CD4-positive, alpha-beta T cell (primary cell): ENCODE measurements around the gene AKAP5. TPM values are rescaled to one million over a fixed set of nuclear protein-coding genes. Genes with fewer than 3 reads are reported as not detected.

Source experiments
- ATAC-seq: fragments of 200-7000 bp; cut with Tn5 transposase; one replicate; pipeline ENCODE4 v1.10.0; 2022; ENCODE audit warnings: mild to moderate bottlenecking; ENCODE audit not compliant: poor library complexity
- CTCF ChIA-PET: fragments of 350-600 bp; sonication (Branson Sonifier 250); formaldehyde crosslinking; loops from one replicate; lab custom pipeline; 2021; ENCODE audit warnings: antibody characterized with exemption, inconsistent platforms; lab: Charles Lee
- POLR2A ChIA-PET: fragments of 350-600 bp; sonication (Branson Sonifier 250); formaldehyde crosslinking; loops from one replicate; lab custom pipeline; 2021; ENCODE audit warnings: antibody characterized with exemption, inconsistent platforms; lab: Charles Lee
- DNase-seq, 14 experiments: peaks; one replicate each; pipeline ENCODE4 v3.0.0-alpha.2; 2013 to 2020; ENCODE audit warnings: mixed read lengths in 2 of 14
- H3K27ac ChIP-seq, 2 donors: one replicate each; pipeline versions ENCODE4 v1.5.1 to v1.7.0; 2013; ENCODE audit warnings: low read length in 2 of 2, low read depth in 1 of 2, mild to moderate bottlenecking in 1 of 2
- H3K27me3 ChIP-seq, 2 experiments: 1 replicate in 1 of 2; 2 replicates in 1 of 2; pipeline versions ENCODE4 v1.6.1 to v1.7.0; 2013; ENCODE audit warnings: low read length in 2 of 2, control low read depth in 1 of 2, mild to moderate bottlenecking in 1 of 2, moderate library complexity in 1 of 2; ENCODE audit not compliant: insufficient read depth in 2 of 2, control insufficient read depth in 1 of 2
- H3K36me3 ChIP-seq: one replicate; pipeline ENCODE4 v1.6.1; 2013; ENCODE audit warnings: low read length, control low read depth; ENCODE audit not compliant: insufficient read depth
- H3K4me1 ChIP-seq: one replicate; pipeline ENCODE4 v1.6.1; 2013; ENCODE audit warnings: low read length, control low read depth; ENCODE audit not compliant: insufficient read depth
- H3K4me3 ChIP-seq: one replicate; pipeline ENCODE4 v1.5.1; 2013; ENCODE audit warnings: mild to moderate bottlenecking, low read length, moderate library complexity
- H3K9me3 ChIP-seq, 2 experiments: 1 replicate in 1 of 2; 2 replicates in 1 of 2; pipeline versions ENCODE4 v1.6.1 to v1.7.0; 2013; ENCODE audit warnings: low read length in 2 of 2, mild to moderate bottlenecking in 2 of 2, control low read depth in 1 of 2, moderate library complexity in 1 of 2; ENCODE audit not compliant: control insufficient read depth in 1 of 2, insufficient read depth in 1 of 2
- H3K27ac Mint-ChIP-seq: one replicate; pipeline ENCODE4 v1.8.0; 2020; ENCODE audit warnings: mixed read lengths
- H3K27me3 Mint-ChIP-seq: one replicate; pipeline ENCODE4 v1.8.0; 2021; ENCODE audit warnings: mixed read lengths
- H3K36me3 Mint-ChIP-seq: one replicate; pipeline ENCODE4 v1.8.0; 2021; ENCODE audit warnings: low read depth, mixed read lengths
- H3K4me1 Mint-ChIP-seq: one replicate; pipeline ENCODE4 v1.8.0; 2021; ENCODE audit warnings: low read depth, mixed read lengths
- H3K4me3 Mint-ChIP-seq: one replicate; pipeline ENCODE4 v1.8.0; 2020; ENCODE audit warnings: mild to moderate bottlenecking, mixed read lengths
- H3K9me3 Mint-ChIP-seq: one replicate; pipeline ENCODE4 v1.8.0; 2020; ENCODE audit warnings: mixed read lengths
- intact Hi-C, 2 experiments: fragments of 100-400 bp; cut with DNase I in 1 of 2; cut with micrococcal nuclease in 1 of 2; formaldehyde crosslinking; loops; one replicate each; pipeline versions ENCODE4 v1.15.1 to v1.9.0; 2023 to 2025; cut with DNase I, micrococcal nuclease
- total RNA-seq, 174 experiments: library from RNA in 2 of 174; stranded (reverse) in 2 of 174; gene quantifications; one replicate each; pipeline ENCODE4 v1.2.3 and lab custom pipeline; 2021 to 2026
- TF ChIP-seq, protein P1 (sequence below): fragments of 200-600 bp; IDR thresholded peaks from one replicate; pipeline ENCODE4 v1.8.0; 2022; ENCODE audit warnings: antibody characterized with exemption, mild to moderate bottlenecking

Gene AKAP5
- total RNA-seq, 2 experiments from 2014 or later: 0.49 to 0.50 TPM

DNA sequence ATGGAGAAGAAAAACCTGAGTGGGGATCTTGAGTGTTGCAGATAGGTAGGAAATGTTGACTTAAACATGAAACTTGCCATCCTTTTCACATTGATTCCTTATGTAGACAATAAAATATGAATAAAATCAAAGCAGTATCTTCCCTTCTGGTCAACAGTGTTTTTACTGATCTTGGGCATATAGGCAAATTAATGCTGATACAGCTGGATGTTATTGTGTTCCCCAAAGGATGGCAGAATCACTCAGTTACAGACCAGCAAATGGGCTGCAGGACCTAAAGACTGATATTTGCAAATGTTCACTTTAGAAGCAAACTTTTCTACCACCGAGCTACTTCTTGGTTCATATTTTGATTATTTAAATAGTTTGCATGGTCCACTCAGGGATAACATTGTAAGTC lies 43.3 kb upstream of the AKAP5 start:
- H3K36me3 Mint-ChIP-seq: peaks cover 76% of the 10 kb centered on the region
- intact Hi-C loops: no loop called here
- no peak overlapping the region for H3K27ac Mint-ChIP-seq
- TF ChIP-seq, protein P1, sequence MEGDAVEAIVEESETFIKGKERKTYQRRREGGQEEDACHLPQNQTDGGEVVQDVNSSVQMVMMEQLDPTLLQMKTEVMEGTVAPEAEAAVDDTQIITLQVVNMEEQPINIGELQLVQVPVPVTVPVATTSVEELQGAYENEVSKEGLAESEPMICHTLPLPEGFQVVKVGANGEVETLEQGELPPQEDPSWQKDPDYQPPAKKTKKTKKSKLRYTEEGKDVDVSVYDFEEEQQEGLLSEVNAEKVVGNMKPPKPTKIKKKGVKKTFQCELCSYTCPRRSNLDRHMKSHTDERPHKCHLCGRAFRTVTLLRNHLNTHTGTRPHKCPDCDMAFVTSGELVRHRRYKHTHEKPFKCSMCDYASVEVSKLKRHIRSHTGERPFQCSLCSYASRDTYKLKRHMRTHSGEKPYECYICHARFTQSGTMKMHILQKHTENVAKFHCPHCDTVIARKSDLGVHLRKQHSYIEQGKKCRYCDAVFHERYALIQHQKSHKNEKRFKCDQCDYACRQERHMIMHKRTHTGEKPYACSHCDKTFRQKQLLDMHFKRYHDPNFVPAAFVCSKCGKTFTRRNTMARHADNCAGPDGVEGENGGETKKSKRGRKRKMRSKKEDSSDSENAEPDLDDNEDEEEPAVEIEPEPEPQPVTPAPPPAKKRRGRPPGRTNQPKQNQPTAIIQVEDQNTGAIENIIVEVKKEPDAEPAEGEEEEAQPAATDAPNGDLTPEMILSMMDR: no peak
- Histone ChIP-seq H3K4me3 (no peak overlapping the region), H3K27me3 (no peaks in the 10 kb centered on the region), H3K9me3 (no peaks in the 10 kb centered on the region), H3K36me3 (peaks cover 44% of the 10 kb centered on the region), H3K27ac (no peak overlapping the region), H3K4me1 (no peaks in the 10 kb centered on the region)
- H3K4me1 Mint-ChIP-seq: no peaks in the 10 kb centered on the region
- ChIA-PET CTCF (interaction anchor here (1.3 kb wide), 1 partner anchor 8 kb away, joined by 5 read pairs; no protein-coding TSS in a partner anchor), POLR2A (no interaction called here)
- no peak overlapping the region for H3K4me3 Mint-ChIP-seq
- DNase-seq: no peak
- no peaks in the 10 kb centered on the region for H3K9me3 Mint-ChIP-seq
- no peaks in the 10 kb centered on the region for H3K27me3 Mint-ChIP-seq
- ATAC-seq: no peak

DNA sequence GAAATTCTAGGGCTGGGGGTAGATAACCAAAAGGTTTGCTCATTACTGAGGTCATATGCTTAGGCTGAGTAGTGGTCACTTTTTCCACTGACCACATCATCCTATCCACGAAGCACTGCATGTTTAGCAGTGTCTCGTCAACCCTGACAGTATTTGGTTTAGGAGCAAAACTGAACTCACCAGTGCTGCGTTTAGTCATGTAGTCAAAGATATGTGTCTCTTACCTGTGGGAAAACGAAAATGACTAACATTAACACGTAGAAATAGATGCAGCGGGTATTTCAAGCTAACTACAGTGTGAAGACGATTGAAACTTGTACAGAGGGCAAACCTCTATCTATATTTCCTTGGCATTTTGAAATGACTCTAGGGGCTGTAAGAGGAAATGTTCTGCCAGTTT lies 42.5 kb upstream of the AKAP5 start:
- Mint-ChIP-seq H3K27ac (no peak overlapping the region), H3K36me3 (peaks cover 76% of the 10 kb centered on the region), H3K4me3 (no peak overlapping the region), H3K27me3 (no peaks in the 10 kb centered on the region), H3K4me1 (no peaks in the 10 kb centered on the region), H3K9me3 (no peaks in the 10 kb centered on the region)
- Histone ChIP-seq H3K27ac (no peak overlapping the region), H3K27me3 (no peaks in the 10 kb centered on the region), H3K4me1 (no peaks in the 10 kb centered on the region), H3K9me3 (no peaks in the 10 kb centered on the region), H3K36me3 (peaks cover 46% of the 10 kb centered on the region), H3K4me3 (no peak overlapping the region)
- intact Hi-C loops: no loop called here
- ATAC-seq: no peak
- TF ChIP-seq, protein P1: no peak
- POLR2A ChIA-PET: no interaction called here
- CTCF ChIA-PET: interaction anchor here (1.3 kb wide), 1 partner anchor 9 kb away, joined by 3 read pairs; no protein-coding TSS in a partner anchor
- DNase-seq: no peak

DNA sequence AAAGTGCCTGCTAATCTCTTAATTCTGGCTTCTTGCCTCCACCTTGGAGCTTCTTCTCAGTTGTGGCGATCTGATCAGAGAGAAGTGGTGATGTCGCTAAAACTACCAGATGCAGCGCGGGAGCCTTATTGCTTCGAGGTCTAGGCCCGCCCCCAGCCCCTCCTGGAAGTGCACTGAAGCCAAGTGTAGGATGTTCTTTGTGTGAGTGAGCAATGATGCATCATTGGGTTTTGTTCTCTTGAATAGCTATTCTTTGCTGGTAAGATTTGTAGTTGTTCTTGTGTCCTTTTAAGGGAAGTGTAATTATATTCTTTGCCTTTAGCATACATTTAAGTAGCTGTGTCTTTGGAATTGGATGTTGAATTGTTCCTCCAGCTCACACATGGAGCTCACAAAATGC lies 41.3 kb upstream of the AKAP5 start:
- no peak for DNase-seq
- Histone ChIP-seq H3K27ac (no peak overlapping the region), H3K36me3 (peaks cover 47% of the 10 kb centered on the region), H3K4me3 (no peak overlapping the region), H3K9me3 (no peaks in the 10 kb centered on the region), H3K27me3 (no peaks in the 10 kb centered on the region), H3K4me1 (no peaks in the 10 kb centered on the region)
- no peak overlapping the region for H3K4me3 Mint-ChIP-seq
- H3K4me1 Mint-ChIP-seq: no peaks in the 10 kb centered on the region
- intact Hi-C loops: no loop called here
- H3K36me3 Mint-ChIP-seq: peaks cover 80% of the 10 kb centered on the region
- ATAC-seq: no peak
- ChIA-PET CTCF (interaction anchor here (1.3 kb wide), 1 partner anchor 10 kb away, joined by 3 read pairs; no protein-coding TSS in a partner anchor), POLR2A (no interaction called here)
- no peaks in the 10 kb centered on the region for H3K27me3 Mint-ChIP-seq
- TF ChIP-seq, protein P1: no peak
- no peaks in the 10 kb centered on the region for H3K9me3 Mint-ChIP-seq
- H3K27ac Mint-ChIP-seq: no peak overlapping the region
